Retinal pigment epithelial cell (primary cell): ENCODE data around the gene C19orf81.
A peak's percentile ranks its signal among the peaks of the same experiment; 100 is the strongest.

Source experiments
- DNase-seq: peaks from one replicate; pipeline ENCODE4 v3.0.0-alpha.2; 2010; ENCODE audit warnings: low read depth
- H3K4me3 ChIP-seq: 2 replicates; pipeline ENCODE4 v1.5.1; 2011; ENCODE audit warnings: mild to moderate bottlenecking, low read length, control low read depth, moderate library complexity
- CTCF ChIP-seq: conservative IDR thresholded peaks from 2 replicates; pipeline ENCODE4 v1.5.1; 2011; ENCODE audit warnings: low read depth, low read length, control low read depth, inconsistent platforms

C19orf81 gene

GRCh38 chr19:50702158-50702870, 53.1 kb downstream of the C19orf81 start:
- DNase-seq = no peak
- no peak for TF ChIP-seq CTCF
- no peak overlapping the region for H3K4me3 ChIP-seq

GRCh38 chr19:50702871-50703829, 53.9 kb downstream of the C19orf81 start:
- no peak for DNase-seq
- no peak overlapping the region for H3K4me3 ChIP-seq
- no peak for TF ChIP-seq CTCF

GRCh38 chr19:50703915-50704796, 54.9 kb downstream of the C19orf81 start:
- DNase-seq = no peak
- no peak for TF ChIP-seq CTCF
- no peak overlapping the region for H3K4me3 ChIP-seq

GRCh38 chr19:50705422-50706019, 56.3 kb downstream of the C19orf81 start:
- peak; percentile 82 for TF ChIP-seq CTCF
- H3K4me3 ChIP-seq = no peak overlapping the region
- DNase-seq = peak; percentile 9

- no peak for DNase-seq
- H3K4me3 ChIP-seq = no peak overlapping the region
- TF ChIP-seq CTCF = no peak
Measured at GRCh38 chr19:50706387-50706786, 57.1 kb downstream of the C19orf81 start.

- TF ChIP-seq CTCF = no peak
- no peak for DNase-seq
- no peak overlapping the region for H3K4me3 ChIP-seq
Measured at GRCh38 chr19:50708179-50708879, 59.1 kb downstream of the C19orf81 start.
